ENCODE results near the gene MACROH2A2.
"Not testable (repeated sequence)": the region's sequence is repeated elsewhere in the genome, so short reads cannot be mapped to it uniquely, and the experiment has no call there.

Gene MACROH2A2

DNA sequence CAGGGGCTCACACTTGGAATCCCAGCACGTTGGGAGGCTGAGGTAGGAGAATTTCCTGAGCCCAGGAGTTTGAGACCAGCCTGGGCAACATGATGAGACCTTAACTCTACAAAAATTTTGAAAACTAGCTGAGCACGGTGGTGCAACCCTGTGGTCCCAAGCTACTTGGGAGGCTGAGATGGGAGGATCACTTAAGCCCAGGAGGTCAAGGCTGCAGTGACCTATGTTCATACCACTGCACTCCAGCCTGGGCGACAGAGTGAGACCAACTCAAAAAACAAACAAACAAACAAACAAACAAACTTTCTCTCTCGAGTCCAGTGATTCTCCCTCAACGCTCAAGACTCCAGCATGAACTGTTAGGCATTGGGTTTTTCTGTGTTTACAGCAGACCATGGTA, 95.9 kb downstream of the MACROH2A2 start:
- DNase-seq (ENCODE audit: extremely low read depth, low read depth), result no peak
- TF ChIP-seq, protein P1, sequence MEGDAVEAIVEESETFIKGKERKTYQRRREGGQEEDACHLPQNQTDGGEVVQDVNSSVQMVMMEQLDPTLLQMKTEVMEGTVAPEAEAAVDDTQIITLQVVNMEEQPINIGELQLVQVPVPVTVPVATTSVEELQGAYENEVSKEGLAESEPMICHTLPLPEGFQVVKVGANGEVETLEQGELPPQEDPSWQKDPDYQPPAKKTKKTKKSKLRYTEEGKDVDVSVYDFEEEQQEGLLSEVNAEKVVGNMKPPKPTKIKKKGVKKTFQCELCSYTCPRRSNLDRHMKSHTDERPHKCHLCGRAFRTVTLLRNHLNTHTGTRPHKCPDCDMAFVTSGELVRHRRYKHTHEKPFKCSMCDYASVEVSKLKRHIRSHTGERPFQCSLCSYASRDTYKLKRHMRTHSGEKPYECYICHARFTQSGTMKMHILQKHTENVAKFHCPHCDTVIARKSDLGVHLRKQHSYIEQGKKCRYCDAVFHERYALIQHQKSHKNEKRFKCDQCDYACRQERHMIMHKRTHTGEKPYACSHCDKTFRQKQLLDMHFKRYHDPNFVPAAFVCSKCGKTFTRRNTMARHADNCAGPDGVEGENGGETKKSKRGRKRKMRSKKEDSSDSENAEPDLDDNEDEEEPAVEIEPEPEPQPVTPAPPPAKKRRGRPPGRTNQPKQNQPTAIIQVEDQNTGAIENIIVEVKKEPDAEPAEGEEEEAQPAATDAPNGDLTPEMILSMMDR (IDR thresholded peaks at IDR 0.05; ENCODE audit: low read depth, low read length, missing control alignments), result no peak
- H3K4me3 ChIP-seq (replicated peaks; ENCODE audit: low read depth, low read length), result no peak overlapping the region

DNA sequence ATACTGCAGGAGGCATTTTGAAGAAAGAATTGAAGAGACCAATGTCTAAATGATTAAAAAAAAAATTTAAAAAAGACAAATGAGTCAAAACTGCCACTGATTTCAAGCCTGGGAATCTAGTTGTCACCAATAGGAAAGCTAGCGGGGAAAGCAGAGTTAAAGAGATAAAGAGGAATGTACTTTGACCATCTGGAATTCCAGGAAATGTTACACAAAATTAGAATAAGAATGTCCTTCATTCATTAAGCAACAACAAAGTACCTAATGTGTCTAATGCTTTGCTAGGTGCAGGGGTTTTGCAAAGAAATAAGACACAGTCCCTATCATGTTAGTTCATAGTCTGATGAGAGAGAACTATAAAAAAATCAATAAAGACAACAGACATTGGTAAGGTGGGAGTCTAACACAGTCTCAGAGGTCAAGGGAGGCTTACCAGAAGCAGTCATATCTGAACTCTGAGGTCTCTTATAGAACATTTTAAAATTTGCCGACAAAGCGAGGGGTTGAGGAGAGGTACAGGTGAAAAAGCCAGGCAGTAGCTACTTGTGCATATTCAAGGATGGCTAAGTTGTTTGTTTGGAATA, 102.7 kb downstream of the MACROH2A2 start:
- DNase-seq (ENCODE audit: extremely low read depth, low read depth), result no peak
- TF ChIP-seq, protein P1 (IDR thresholded peaks at IDR 0.05; ENCODE audit: low read depth, low read length, missing control alignments), result no peak

DNA sequence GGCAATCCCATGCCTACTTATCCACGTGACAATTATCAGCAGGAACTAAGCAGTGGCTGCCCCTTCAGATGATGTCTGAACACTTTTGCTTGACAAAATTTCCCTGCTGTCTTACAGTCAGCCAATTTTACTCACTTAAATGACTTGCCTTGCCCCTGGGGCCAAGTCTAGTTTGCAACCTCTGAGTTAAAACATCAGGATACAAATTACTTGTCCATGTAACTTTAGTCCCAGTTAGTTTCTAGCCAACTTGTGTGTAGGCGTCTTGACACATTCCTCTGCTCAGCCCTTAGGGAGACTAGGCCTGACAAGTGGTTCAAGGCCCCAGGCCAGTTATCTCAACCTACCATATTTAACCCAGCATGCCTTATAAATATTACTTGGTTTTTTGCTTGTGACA, 105.5 kb downstream of the MACROH2A2 start:
- DNase-seq (ENCODE audit: extremely low read depth, low read depth), result no peak
- TF ChIP-seq, protein P1 (IDR thresholded peaks at IDR 0.05; ENCODE audit: low read depth, low read length, missing control alignments), result no peak
- no peak overlapping the region for H3K4me3 ChIP-seq (replicated peaks; ENCODE audit: low read depth, low read length)

More for the DNA sequence above, 102.7 kb downstream of the MACROH2A2 start:
- no peak overlapping the region for H3K4me3 ChIP-seq (replicated peaks; ENCODE audit: low read depth, low read length)

DNA sequence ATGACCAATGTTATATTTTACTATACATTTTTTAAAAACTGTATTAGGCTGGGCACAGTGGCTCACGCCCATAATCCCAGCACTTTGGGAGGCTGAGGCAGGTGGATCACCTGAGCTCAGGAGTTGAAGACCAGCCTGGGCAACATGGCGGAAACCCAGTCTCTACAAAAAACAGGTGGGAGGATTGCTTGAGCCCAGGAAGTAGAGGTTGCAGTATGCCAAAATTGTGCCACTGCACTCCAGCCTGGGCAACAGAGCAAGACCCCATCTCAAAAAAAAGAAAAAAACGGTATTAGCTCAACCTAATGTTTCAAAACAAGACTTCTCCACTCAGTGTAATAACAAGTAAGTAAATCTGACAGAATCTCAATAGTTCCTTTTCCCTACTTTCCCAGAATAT, 106.7 kb downstream of the MACROH2A2 start:
- DNase-seq (ENCODE audit: extremely low read depth, low read depth); H3K4me3 ChIP-seq (replicated peaks; ENCODE audit: low read depth, low read length): not testable (repeated sequence)

DNA sequence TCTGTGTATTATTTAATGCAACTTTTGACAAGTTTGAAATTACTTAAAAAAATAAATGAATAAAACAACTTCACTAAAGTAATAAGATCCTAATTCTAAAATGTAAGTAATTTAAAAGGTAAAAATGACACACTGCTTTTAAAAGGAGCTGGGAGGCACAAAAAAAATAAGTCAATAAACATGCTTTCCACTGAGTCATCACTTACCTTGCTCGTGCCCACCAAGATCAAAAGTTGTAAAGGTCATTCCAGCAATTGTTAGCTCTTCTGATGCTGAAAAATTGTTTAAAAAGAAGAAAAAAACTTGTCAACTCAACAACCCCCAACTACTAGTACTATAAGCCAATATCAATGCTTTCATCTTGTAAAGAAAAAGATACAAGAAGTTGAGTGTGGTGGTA, 108.2 kb downstream of the MACROH2A2 start:
- DNase-seq (ENCODE audit: extremely low read depth, low read depth), result no peak
- TF ChIP-seq, protein P1 (IDR thresholded peaks at IDR 0.05; ENCODE audit: low read depth, low read length, missing control alignments), result no peak
- no peak overlapping the region for H3K4me3 ChIP-seq (replicated peaks; ENCODE audit: low read depth, low read length)

Data from HFF-Myc (cell line).